C4-2B (cell line): ENCODE measurements around the gene SLIRP.

Experiments used
- H3K27ac ChIP-seq: fragments of 450-650 bp; 2 replicates; pipeline ENCODE4 v1.5.1; 2017
- CTCF ChIP-seq: fragments of 450-650 bp; conservative IDR thresholded peaks from 2 replicates; pipeline ENCODE4 v1.5.1; 2017; ENCODE audit warnings: mild to moderate bottlenecking
- ZFX ChIP-seq: fragments of 450-650 bp; IDR thresholded peaks from 2 replicates; pipeline ENCODE4 v1.6.1; 2017

The SLIRP gene

GRCh38 chr14:77763978-77764377 lies 56.1 kb downstream of the SLIRP start:
- no peak overlapping the region for H3K27ac ChIP-seq
- TF ChIP-seq CTCF (no peak), ZFX (no peak)
